HEK293T (cell line): ENCODE data around the gene PYDC2.

Experiments
- BHLHE40 ChIP-seq: fragments of 450-650 bp; IDR thresholded peaks from 2 replicates; pipeline ENCODE4 v1.6.1; 2016; ENCODE audit warnings: mild to moderate bottlenecking, moderate library complexity, borderline replicate concordance
- CTBP1 ChIP-seq: fragments of 450-650 bp; IDR thresholded peaks from 2 replicates; pipeline ENCODE4 v1.6.1; 2016; ENCODE audit warnings: borderline replicate concordance
- ELF4 ChIP-seq: fragments of 450-650 bp; IDR thresholded peaks from 2 replicates; pipeline ENCODE4 v1.6.1; 2017; ENCODE audit warnings: antibody characterized with exemption
- HDGF ChIP-seq: fragments of 450-650 bp; IDR thresholded peaks from 2 replicates; pipeline ENCODE4 v1.6.1; 2017; ENCODE audit warnings: antibody characterized with exemption, borderline replicate concordance
- L3MBTL2 ChIP-seq: fragments of 450-650 bp; conservative IDR thresholded peaks from 2 replicates; pipeline ENCODE4 v1.6.1; 2016; ENCODE audit warnings: mild to moderate bottlenecking
- SUZ12 ChIP-seq: fragments of 450-650 bp; IDR thresholded peaks from 2 replicates; pipeline ENCODE4 v1.6.1; 2016; ENCODE audit warnings: mild to moderate bottlenecking
- TARDBP ChIP-seq: fragments of 450-650 bp; IDR thresholded peaks from 2 replicates; pipeline ENCODE4 v1.6.1; 2016

DNA sequence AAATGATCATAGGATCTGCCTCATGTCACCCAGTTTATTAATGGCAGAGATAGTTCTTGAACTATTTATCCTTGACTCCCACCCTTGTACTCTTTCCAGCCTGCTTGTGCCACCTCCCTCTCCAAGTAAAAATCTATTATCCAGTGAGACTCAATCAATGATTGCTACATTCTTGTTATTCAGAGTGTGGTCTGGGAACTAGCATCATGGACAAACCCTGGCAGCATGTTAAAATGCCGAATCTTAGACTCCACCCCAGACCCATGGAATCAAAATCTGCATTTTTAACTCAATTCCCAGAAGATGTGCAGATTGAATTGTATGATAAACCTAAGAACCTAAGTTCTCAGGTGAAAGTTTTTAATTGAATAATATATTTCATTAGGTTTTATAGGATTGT is 34.7 kb upstream of the PYDC2 start:
- TF ChIP-seq SUZ12 (no peak), BHLHE40 (no peak), L3MBTL2 (no peak), HDGF (no peak), TARDBP (no peak), CTBP1 (no peak), ELF4 (no peak)
